Neural crest cell (in vitro differentiated cells): ENCODE results near the gene CDKL5. TPM values are rescaled to one million over a fixed set of nuclear protein-coding genes. Genes with fewer than 3 reads are reported as not detected.

Experiments
- DNase-seq: peaks from one replicate; pipeline ENCODE4 v3.0.0; 2021; ENCODE audit warnings: low read depth, mixed read lengths, low spot score
- H3K27ac Mint-ChIP-seq: one replicate; pipeline ENCODE4 v1.8.0; 2021; ENCODE audit warnings: mild to moderate bottlenecking, mixed read lengths; ENCODE audit not compliant: unreplicated experiment
- H3K27me3 Mint-ChIP-seq: 2 replicates; pipeline ENCODE4 v1.8.0; 2021; ENCODE audit warnings: low read depth, mild to moderate bottlenecking, mixed read lengths
- H3K36me3 Mint-ChIP-seq: 2 replicates; pipeline ENCODE4 v1.8.0; 2021; ENCODE audit warnings: low read depth, mild to moderate bottlenecking, mixed read lengths
- H3K4me1 Mint-ChIP-seq: 2 replicates; pipeline ENCODE4 v1.8.0; 2021; ENCODE audit warnings: mixed read lengths
- H3K4me3 Mint-ChIP-seq: one replicate; pipeline ENCODE4 v1.8.0; 2021; ENCODE audit warnings: mild to moderate bottlenecking, mixed read lengths
- H3K9me3 Mint-ChIP-seq: 2 replicates; pipeline ENCODE4 v1.8.0; 2021; ENCODE audit warnings: mixed read lengths
- total RNA-seq: library from RNA; stranded (reverse); gene quantifications from 2 replicates; pipeline ENCODE4 v1.2.1, GENCODE V29; 2021
- TF ChIP-seq, protein P1 (sequence below): fragments of 200-600 bp; sonication (generic); conservative IDR thresholded peaks from 2 replicates; pipeline ENCODE4 v1.5.0; 2021; ENCODE audit warnings: antibody characterized with exemption, mild to moderate bottlenecking

The CDKL5 gene
- total RNA-seq, 1 donor from 2014 or later = 3.7 TPM

DNA sequence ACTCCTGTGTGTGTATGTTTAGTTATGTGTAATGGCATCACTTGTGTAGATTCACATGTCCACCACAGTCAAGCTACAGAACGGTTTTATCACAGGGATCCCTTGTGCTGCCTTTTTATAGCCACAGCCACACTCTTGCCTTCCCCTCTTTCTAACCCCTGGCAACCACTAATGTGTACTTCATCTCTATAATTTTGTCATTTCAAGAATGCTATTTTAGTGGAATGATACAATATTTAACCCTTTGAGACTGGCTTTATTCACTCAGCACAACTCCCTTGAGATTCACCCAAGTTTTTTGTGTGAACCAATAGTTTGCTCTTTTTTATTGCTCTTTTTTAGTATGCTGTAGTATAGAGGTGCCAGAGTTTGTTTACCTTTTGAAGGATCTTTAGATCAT, 112.1 kb downstream of the CDKL5 start:
- no peak for DNase-seq
- Mint-ChIP-seq H3K4me1 (peaks cover 11% of the 10 kb centered on the region), H3K27me3 (no peaks in the 10 kb centered on the region), H3K27ac (no peak overlapping the region), H3K36me3 (no peaks in the 10 kb centered on the region), H3K4me3 (no peak overlapping the region), H3K9me3 (peaks cover 3% of the 10 kb centered on the region)
- TF ChIP-seq, protein P1, sequence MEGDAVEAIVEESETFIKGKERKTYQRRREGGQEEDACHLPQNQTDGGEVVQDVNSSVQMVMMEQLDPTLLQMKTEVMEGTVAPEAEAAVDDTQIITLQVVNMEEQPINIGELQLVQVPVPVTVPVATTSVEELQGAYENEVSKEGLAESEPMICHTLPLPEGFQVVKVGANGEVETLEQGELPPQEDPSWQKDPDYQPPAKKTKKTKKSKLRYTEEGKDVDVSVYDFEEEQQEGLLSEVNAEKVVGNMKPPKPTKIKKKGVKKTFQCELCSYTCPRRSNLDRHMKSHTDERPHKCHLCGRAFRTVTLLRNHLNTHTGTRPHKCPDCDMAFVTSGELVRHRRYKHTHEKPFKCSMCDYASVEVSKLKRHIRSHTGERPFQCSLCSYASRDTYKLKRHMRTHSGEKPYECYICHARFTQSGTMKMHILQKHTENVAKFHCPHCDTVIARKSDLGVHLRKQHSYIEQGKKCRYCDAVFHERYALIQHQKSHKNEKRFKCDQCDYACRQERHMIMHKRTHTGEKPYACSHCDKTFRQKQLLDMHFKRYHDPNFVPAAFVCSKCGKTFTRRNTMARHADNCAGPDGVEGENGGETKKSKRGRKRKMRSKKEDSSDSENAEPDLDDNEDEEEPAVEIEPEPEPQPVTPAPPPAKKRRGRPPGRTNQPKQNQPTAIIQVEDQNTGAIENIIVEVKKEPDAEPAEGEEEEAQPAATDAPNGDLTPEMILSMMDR = no peak

DNA sequence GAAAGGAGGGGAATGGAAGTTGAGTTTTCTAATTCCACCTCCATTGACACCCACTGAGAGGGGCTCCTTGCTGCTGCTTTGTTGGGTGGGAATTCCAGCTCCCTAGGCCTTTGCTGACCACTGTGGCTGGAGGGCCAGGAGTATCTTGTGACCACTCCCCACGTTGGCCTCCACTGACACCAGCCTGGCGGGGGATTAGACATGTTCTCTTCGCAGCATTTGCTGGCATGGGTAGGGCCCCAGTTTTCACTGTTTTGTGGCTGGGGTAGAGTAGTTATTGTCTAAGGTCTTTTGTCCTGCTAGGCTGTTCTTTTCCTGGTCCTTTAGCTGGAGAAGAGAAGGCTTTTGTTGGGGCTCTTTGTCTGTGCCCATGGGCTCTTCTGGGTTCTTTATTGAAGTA, 116.7 kb downstream of the CDKL5 start:
- Mint-ChIP-seq H3K4me3 (no peak overlapping the region), H3K27me3 (no peaks in the 10 kb centered on the region), H3K36me3 (no peaks in the 10 kb centered on the region), H3K27ac (no peak overlapping the region), H3K4me1 (peaks cover 11% of the 10 kb centered on the region), H3K9me3 (peaks cover 3% of the 10 kb centered on the region)
- TF ChIP-seq, protein P1 = no peak
- DNase-seq = no peak

DNA sequence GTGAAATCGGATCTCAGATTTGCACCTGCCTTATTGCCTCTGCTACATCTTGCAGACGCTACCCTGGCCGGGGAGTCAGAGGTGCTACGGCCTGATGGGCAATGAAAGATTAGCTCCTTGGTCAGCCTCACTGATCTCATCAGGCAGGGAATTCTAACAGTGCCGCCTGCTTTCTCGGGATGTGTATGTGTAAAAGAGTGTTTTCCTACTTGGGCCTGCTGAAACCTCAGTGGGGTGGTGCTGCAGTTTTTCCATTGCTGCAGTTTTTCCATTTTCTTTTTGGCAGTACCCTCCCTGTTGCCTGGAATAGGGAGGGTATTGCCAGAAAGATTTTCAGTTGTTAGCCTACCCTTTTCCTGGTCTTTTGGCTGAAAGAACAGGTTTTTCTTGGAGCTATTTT, 117.5 kb downstream of the CDKL5 start:
- DNase-seq = no peak
- TF ChIP-seq, protein P1 = no peak

DNA sequence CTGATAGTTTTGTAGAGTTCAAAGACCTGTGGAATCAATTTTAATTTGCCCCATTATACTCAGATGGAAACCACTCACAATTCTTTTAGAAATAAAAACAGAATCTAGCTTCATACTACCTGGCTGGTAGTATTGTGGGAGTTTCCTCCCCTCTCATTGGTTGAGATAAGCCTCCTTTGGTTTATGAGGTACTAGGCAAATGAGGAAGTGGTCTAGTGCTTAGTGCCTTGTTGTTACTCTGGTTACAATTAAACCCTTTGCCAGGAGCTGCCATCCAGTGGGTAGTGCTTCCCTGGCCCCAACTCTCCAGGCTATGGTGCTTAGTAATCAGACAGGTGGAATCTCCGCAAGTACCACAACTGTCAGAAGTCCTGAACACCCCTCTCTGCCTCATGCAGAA, 118.3 kb downstream of the CDKL5 start:
- no peaks in the 10 kb centered on the region for H3K27me3 Mint-ChIP-seq
- H3K4me1 Mint-ChIP-seq = peaks cover 17% of the 10 kb centered on the region
- H3K27ac Mint-ChIP-seq = no peak overlapping the region
- H3K4me3 Mint-ChIP-seq = no peak overlapping the region
- TF ChIP-seq, protein P1 = no peak
- H3K9me3 Mint-ChIP-seq = peaks cover 3% of the 10 kb centered on the region
- no peaks in the 10 kb centered on the region for H3K36me3 Mint-ChIP-seq
- DNase-seq = no peak

More for the DNA sequence above, 117.5 kb downstream of the CDKL5 start:
- Mint-ChIP-seq H3K4me1 (peaks cover 15% of the 10 kb centered on the region), H3K27me3 (no peaks in the 10 kb centered on the region), H3K27ac (no peak overlapping the region), H3K36me3 (no peaks in the 10 kb centered on the region), H3K9me3 (peaks cover 3% of the 10 kb centered on the region), H3K4me3 (no peak overlapping the region)

DNA sequence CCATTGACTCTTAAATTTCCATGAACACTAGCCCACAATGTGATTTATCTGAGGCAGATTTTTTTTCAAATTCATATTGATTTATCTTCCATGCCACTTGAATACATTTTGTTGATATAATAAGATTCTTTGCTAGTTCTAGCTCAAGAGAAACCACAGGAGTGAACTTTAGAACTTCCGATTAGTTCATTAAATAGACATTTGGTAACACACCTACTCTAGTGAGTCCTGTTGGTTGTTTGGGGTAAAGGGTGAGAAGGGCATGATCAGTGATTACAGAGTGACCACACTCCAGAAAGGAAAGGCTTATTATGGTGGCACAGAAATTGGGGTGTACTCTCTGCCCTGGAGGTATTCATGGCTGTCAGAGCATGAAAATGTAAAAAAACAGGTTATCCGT, 120.4 kb downstream of the CDKL5 start:
- Mint-ChIP-seq H3K27me3 (no peaks in the 10 kb centered on the region), H3K36me3 (no peaks in the 10 kb centered on the region), H3K9me3 (peaks cover 3% of the 10 kb centered on the region), H3K4me1 (peaks cover 17% of the 10 kb centered on the region), H3K27ac (no peak overlapping the region), H3K4me3 (no peak overlapping the region)
- DNase-seq = no peak
- TF ChIP-seq, protein P1 = no peak

DNA sequence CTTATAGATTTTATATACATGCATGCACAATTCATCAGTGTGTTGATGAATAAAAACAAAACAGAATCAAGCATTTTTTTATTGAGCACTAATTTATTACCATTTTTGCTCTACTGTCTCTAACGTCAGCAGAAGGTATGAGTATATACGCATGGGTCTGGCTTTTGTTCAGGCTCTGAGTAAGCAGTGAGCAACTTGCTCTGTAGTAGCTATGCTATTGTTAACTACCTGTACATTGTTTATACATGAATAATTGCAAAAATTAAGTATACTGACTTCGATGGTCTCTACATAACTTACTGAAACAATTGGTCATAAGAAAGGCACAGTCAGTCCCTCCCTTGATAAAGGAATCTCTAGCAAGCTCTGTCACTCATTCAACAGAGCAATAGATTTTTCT, 123.6 kb downstream of the CDKL5 start:
- Mint-ChIP-seq H3K9me3 (peaks cover 3% of the 10 kb centered on the region), H3K27ac (no peak overlapping the region), H3K4me1 (peaks cover 6% of the 10 kb centered on the region), H3K36me3 (no peaks in the 10 kb centered on the region), H3K27me3 (no peaks in the 10 kb centered on the region), H3K4me3 (no peak overlapping the region)
- DNase-seq = no peak
- TF ChIP-seq, protein P1 = no peak
